ENCODE measurements around the gene KDM5A.

The KDM5A gene

DNA sequence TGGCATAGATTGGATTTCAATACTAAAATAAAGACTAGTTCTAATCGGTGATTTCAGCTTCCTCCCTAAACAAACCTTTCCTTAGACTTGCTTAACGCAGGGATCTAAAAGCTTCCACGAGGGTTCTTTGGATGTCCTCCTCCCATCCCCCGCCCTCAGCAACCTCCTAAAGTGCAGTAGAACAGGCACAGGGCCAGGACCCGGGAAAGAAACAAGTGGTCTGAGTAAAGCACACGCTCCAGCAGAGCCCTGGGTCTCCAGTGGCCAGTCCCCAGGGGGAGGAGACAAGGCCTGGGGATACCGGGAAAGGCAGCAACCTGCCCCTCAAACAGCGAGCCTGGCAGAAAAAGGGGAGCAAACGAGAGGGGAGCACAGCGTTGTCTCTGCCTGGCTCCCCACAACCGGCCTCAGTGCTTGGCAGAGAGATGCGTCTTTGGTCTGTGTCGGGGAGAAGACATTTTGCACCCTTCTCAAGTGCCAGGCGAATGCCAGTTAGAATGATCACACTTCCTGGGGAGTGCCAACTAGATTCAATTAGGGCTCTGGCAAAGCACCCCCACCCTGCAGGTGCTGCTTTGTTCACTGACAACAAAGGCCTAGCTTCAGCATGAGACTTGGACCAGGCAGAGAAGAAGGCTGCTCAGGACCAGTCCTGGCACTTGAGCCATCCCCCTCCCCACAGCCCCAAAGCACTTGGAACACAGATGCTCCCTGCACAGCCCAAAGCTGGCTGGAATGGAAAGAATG lies 158.0 kb downstream of the KDM5A start:
- Histone ChIP-seq H3K27ac (replicated peaks) (no peak overlapping the region), H3K4me3 (replicated peaks; ENCODE audit: insufficient read depth, low read length) (no peak overlapping the region), H3K27me3 (ENCODE audit: insufficient read depth, poor library complexity, severe bottlenecking) (no peaks in the 10 kb centered on the region)
- no peak for DNase-seq (ENCODE audit: low read depth in 1 of 2, low spot score in 1 of 2)
- TF ChIP-seq POLR2AphosphoS5 (IDR thresholded peaks at IDR 0.05; ENCODE audit: low read depth) (no peak), SPI1 (IDR thresholded peaks at IDR 0.05; ENCODE audit: borderline replicate concordance, low read depth) (no peak), GABPA (IDR thresholded peaks at IDR 0.05; ENCODE audit: low read depth) (no peak)
- TF ChIP-seq, protein P1, sequence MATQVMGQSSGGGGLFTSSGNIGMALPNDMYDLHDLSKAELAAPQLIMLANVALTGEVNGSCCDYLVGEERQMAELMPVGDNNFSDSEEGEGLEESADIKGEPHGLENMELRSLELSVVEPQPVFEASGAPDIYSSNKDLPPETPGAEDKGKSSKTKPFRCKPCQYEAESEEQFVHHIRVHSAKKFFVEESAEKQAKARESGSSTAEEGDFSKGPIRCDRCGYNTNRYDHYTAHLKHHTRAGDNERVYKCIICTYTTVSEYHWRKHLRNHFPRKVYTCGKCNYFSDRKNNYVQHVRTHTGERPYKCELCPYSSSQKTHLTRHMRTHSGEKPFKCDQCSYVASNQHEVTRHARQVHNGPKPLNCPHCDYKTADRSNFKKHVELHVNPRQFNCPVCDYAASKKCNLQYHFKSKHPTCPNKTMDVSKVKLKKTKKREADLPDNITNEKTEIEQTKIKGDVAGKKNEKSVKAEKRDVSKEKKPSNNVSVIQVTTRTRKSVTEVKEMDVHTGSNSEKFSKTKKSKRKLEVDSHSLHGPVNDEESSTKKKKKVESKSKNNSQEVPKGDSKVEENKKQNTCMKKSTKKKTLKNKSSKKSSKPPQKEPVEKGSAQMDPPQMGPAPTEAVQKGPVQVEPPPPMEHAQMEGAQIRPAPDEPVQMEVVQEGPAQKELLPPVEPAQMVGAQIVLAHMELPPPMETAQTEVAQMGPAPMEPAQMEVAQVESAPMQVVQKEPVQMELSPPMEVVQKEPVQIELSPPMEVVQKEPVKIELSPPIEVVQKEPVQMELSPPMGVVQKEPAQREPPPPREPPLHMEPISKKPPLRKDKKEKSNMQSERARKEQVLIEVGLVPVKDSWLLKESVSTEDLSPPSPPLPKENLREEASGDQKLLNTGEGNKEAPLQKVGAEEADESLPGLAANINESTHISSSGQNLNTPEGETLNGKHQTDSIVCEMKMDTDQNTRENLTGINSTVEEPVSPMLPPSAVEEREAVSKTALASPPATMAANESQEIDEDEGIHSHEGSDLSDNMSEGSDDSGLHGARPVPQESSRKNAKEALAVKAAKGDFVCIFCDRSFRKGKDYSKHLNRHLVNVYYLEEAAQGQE (IDR thresholded peaks at IDR 0.05; ENCODE audit: insufficient replicate concordance, low read depth), result no peak
- TF ChIP-seq, protein P2, sequence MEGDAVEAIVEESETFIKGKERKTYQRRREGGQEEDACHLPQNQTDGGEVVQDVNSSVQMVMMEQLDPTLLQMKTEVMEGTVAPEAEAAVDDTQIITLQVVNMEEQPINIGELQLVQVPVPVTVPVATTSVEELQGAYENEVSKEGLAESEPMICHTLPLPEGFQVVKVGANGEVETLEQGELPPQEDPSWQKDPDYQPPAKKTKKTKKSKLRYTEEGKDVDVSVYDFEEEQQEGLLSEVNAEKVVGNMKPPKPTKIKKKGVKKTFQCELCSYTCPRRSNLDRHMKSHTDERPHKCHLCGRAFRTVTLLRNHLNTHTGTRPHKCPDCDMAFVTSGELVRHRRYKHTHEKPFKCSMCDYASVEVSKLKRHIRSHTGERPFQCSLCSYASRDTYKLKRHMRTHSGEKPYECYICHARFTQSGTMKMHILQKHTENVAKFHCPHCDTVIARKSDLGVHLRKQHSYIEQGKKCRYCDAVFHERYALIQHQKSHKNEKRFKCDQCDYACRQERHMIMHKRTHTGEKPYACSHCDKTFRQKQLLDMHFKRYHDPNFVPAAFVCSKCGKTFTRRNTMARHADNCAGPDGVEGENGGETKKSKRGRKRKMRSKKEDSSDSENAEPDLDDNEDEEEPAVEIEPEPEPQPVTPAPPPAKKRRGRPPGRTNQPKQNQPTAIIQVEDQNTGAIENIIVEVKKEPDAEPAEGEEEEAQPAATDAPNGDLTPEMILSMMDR (IDR thresholded peaks at IDR 0.05; ENCODE audit: insufficient read depth, low read length), result no peak

All from HL-60 (cell line).